HG03108 (cell line): Measurements from ENCODE around the gene SLC27A5.
"Not testable (repeated sequence)": the region's sequence is repeated elsewhere in the genome, so short reads cannot be mapped to it uniquely, and the experiment has no call there.

ENCODE experiments used
- ATAC-seq: cut with Tn5 transposase; IDR thresholded peaks from one replicate; pipeline ENCODE4 v1.9.1; 2021; ENCODE audit warnings: moderate library complexity; ENCODE audit not compliant: unreplicated experiment

SLC27A5 gene

DNA sequence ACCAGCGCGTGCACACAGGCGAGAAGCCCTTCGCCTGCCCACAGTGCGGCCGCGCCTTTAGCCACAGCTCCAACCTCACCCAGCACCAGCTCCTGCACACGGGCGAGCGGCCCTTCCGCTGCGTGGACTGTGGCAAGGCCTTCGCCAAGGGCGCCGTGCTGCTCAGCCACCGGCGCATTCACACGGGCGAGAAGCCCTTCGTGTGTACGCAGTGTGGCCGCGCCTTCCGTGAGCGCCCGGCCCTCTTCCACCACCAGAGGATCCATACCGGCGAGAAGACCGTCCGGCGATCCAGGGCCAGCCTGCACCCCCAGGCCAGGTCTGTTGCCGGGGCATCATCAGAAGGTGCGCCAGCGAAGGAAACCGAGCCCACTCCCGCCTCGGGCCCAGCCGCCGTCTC, 40.1 kb downstream of the SLC27A5 start:
- ATAC-seq: no peak

DNA sequence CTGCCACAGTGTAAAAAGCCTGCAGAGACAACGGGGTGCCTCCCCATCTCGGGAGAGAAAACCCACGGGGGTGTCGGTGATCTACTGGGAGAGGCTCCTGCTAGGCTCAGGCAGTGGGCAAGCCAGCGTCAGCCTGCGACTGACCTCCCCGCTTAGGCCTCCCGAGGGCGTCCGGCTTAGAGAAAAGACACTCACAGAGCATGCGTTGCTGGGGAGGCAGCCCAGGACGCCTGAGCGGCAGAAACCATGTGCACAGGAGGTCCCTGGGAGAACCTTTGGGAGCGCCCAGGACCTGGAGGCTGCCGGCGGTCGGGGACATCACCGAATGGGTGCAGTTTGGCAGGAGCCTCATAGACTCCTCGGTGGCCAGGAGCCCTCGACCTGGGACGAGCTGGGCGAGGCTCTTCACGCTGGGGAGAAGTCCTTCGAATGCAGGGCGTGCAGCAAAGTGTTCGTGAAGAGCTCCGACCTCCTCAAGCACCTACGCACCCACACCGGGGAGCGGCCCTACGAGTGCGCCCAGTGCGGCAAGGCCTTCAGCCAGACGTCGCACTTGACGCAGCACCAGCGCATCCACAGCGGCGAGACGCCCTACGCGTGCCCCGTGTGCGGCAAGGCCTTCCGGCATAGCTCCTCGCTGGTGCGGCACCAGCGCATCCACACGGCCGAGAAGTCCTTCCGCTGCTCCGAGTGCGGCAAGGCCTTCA, 40.8 kb downstream of the SLC27A5 start:
- ATAC-seq: not testable (repeated sequence)

DNA sequence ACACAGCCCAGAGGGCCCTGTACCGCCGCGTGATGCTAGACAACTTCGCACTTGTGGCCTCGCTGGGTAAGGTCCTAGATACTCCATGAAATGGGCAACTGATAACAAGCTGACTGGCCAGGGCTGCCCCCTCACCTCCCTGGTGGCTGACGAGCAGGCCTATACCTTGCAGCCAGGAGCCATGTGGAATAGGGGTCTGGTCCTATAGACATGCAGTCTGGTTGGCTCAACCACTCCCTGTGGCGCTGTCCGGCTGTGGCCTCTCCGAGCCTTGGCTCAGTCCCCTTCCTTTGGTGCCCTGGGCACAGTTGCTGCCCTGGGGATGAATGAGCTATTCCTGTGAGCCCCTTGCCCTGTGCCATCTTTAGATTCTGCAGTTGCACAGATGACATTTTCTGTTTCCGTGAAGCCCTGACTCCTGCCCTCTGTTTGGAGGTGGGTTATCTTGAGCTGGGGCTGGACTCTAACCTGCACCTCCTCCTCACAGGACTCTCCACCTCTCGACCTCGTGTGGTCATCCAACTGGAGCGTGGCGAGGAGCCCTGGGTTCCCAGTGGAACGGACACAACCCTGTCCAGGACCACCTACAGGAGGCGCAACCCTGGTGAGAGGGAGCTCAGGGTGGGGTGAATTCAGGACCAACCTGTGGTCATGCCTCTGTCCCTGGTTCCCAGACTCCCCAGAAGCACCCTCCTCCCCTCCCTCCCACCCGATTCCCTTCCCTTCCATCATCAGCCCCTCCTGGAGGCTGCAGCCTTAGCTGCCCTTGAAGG, 42.4 kb downstream of the SLC27A5 start:
- no peak for ATAC-seq

GRCh38 chr19:58468216-58468839, 43.5 kb downstream of the SLC27A5 start:
- no peak for ATAC-seq

DNA sequence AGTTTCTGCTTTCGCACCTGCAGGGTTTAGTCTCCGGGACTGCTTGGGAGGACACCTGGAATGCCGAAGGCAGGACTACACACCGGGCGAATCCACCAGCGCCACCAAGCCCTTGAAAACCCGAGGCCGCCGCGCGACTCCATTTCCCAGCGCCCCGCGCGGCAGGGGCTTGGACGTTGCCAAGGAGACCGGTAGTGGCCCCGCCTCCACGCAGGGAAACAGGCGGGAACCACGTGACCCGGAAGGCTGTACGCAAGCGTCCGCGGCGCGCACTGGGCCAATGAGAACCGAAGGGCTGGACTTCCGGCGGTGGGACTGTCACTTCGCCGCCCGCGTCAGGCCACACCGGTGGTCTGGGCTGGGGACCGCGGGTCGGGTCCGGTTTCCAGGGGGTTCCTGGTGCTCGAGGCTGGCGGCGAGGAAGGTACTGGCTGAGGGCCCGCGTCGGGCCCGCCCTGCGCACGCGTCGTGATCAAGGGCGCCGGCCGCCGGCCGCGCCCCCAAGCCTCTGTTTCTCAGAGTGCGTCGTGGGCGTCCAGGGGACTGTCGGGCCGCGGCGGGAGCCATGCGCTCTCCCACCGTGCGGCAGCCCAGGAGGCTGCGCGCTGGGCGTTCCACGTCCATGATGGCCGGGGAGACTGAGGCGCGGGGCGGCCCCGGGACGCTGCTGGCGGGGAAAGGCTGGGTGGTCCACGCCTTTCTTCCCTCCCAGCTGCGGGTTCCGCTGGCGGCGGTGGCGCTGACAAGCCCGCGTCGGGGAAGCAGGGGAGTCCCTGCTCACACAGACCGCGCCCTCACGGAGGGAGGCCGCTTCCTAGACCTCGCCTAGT, 44.8 kb downstream of the SLC27A5 start, which contains the start of gene ZNF324:
ZNF324 (plus strand) TSS at position 321 of the 830 bp plus-strand sequence. CDS start 2,106 bp downstream, outside the sequence.
- peak; percentile 91 for ATAC-seq

GRCh38 chr19:58466089-58466759, 45.6 kb downstream of the SLC27A5 start:
- ATAC-seq: peak; percentile 7

DNA sequence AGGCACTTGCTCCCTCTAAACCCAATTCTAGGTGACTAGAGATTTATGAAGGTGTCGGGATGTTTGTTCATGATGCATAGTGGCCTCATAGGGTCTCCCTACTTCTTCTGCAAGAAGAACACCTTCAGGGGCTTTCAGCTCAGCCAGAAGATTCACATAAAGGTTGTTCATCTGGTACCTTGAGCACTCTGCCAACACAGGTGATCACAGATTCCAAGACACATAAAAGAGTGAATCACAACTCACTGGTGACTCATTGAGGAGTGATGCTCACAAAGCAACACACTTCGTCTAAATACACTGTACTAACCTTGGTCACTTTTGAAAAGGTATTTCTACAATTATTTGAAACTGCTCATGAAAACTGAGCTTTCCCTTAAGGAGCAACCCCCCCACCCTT, 51.8 kb downstream of the SLC27A5 start:
- ATAC-seq: no peak

DNA sequence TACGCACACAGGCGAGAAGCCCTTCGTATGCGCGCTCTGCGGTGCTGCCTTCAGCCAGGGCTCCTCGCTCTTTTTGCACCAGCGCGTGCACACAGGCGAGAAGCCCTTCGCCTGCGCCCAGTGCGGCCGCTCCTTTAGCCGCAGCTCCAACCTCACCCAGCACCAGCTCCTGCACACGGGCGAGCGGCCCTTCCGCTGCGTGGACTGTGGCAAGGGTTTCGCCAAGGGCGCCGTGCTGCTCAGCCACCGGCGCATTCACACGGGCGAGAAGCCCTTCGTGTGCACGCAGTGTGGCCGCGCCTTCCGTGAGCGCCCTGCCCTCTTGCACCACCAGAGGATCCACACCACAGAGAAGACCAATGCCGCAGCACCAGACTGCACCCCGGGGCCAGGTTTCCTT, 55.7 kb downstream of the SLC27A5 start:
- no peak for ATAC-seq

DNA sequence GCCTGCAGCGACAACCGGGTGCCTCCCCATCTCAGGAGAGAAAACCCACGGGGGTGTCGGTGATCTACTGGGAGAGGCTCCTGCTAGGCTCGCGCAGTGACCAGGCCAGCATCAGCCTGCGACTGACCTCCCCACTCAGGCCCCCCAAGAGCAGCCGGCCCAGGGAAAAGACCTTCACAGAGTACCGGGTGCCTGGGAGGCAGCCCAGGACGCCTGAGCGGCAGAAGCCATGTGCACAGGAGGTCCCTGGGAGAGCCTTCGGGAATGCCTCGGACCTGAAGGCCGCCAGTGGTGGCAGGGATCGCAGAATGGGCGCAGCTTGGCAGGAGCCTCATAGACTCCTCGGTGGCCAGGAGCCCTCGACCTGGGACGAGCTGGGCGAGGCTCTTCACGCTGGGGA, 56.5 kb downstream of the SLC27A5 start:
- ATAC-seq: no peak

- ATAC-seq: no peak
Observed at GRCh38 chr19:58453743-58454142, 58.0 kb downstream of the SLC27A5 start.

- peak; percentile 91 for ATAC-seq
Observed at GRCh38 chr19:58451358-58452101, 60.3 kb downstream of the SLC27A5 start, which contains the start of gene ZNF324B. Gene ZNF324B (plus strand): TSS chr19:58451622. CDS start chr19:58453702, 2,080 bp downstream.

GRCh38 chr19:58450856-58451357, 60.9 kb downstream of the SLC27A5 start:
- ATAC-seq: no peak

DNA sequence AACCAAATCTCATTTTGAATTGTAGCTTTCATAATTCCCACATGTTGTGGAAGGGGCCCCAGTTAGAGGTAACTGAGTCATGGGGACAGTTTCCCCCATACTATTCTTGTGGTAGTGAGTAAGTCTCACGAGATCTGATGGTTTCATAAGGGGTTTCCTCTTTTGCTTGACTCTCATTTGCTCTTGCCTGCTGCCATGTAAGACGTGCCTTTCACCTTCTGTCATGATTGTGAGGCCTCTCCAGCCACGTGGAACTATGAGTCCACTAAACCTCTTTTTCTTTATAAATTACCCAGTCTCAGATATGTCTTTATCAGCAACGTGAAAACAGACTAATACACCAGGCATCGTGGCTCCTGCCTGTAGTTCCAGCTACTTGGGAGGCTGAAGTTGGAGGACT, 61.8 kb downstream of the SLC27A5 start:
- ATAC-seq: not testable (repeated sequence)

DNA sequence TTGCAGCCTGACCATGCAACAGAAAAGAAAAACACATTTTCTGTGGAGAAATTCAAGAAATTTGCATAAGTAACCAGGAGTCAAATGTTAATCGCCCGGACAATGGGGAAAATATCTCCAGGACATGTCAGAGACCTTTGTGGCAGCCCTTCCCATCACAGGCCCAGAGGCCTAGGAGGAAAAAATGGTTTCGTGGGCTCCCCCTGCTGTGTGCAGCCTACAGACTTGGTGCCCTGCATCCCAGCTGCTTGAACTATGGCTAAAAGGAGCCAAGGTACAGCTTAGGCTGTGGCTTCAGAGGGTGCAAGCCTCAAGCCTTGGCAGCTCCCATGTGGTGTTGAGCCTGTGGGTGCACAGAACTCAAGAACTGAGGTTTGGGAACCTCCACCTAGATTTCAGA, 62.9 kb downstream of the SLC27A5 start:
- not testable (repeated sequence) for ATAC-seq
